Esophagus (tissue), 2 donors: ENCODE data around the gene DEFB113. TPM values are rescaled to one million over a fixed set of nuclear protein-coding genes. Genes with fewer than 3 reads are reported as not detected.

Source experiments
- H3K27ac ChIP-seq, 2 donors: one replicate each; pipeline ENCODE4 v1.5.1; 2013; ENCODE audit warnings: low read depth in 2 of 2, mild to moderate bottlenecking in 2 of 2, inconsistent platforms in 1 of 2, low read length in 1 of 2, moderate library complexity in 1 of 2
- H3K27me3 ChIP-seq, 2 donors: one replicate each; pipeline ENCODE4 v1.6.1; 2013; ENCODE audit warnings: low read length in 2 of 2, control low read depth in 1 of 2, mild to moderate bottlenecking in 1 of 2; ENCODE audit not compliant: insufficient read depth in 2 of 2, control insufficient read depth in 1 of 2
- H3K36me3 ChIP-seq, 2 donors: one replicate each; pipeline ENCODE4 v1.6.1; 2013; ENCODE audit warnings: low read length in 1 of 2; ENCODE audit not compliant: control insufficient read depth in 2 of 2, insufficient read depth in 2 of 2
- H3K4me1 ChIP-seq, 2 donors: one replicate each; pipeline ENCODE4 v1.6.1; 2013; ENCODE audit warnings: low read length in 1 of 2; ENCODE audit not compliant: control insufficient read depth in 2 of 2, insufficient read depth in 2 of 2
- H3K4me3 ChIP-seq, 2 donors: one replicate each; pipeline ENCODE4 v1.5.1; 2013; ENCODE audit warnings: low read length in 2 of 2, mild to moderate bottlenecking in 2 of 2, low read depth in 1 of 2, moderate library complexity in 1 of 2
- H3K9me3 ChIP-seq, 2 donors: one replicate each; pipeline ENCODE4 v1.6.1; 2013; ENCODE audit warnings: mild to moderate bottlenecking in 2 of 2, low read depth in 1 of 2, low read length in 1 of 2, moderate library complexity in 1 of 2; ENCODE audit not compliant: control insufficient read depth in 2 of 2, insufficient read depth in 1 of 2
- WGBS, 2 donors: extraction: QIAGEN DNeasy Blood & Tissue Kit; methylation state at CpG; one replicate each; pipeline ENCODE4 v1.1.7; 2013; 5-methylcytosine and 5-hydroxymethylcytosine counted together
- polyA plus RNA-seq, 2 donors: library from polyadenylated mRNA; stranded (reverse); fragments of 200-250 nt; gene quantifications; one replicate each; pipeline ENCODE4 v1.2.3, GENCODE V29; 2013
- donor health status: healthy with polysubstance abuse.
- donor health status: Bipolar disorder and iron deficiency.

The DEFB113 gene
- not detected for polyA plus RNA-seq

GRCh38 chr6:49969605-49970004 lies at the start of gene DEFB113:
Gene DEFB113 (minus strand): TSS chr6:49969625. CDS start chr6:49969625, 0 bp downstream.
- Histone ChIP-seq H3K9me3 (no peaks in the 10 kb centered on the region), H3K4me1 (no peaks in the 10 kb centered on the region), H3K27ac (no peak within 1 kb of the TSS), H3K36me3 (no peaks in the 10 kb centered on the region), H3K27me3 (no peaks in the 10 kb centered on the region), H3K4me3 (no peak within 1 kb of the TSS)
- WGBS, 2 donors, result 48 to 53% methylated on average over 2 of the region's 2 CpGs

GRCh38 chr6:50007819-50008218 lies 38.4 kb upstream of the DEFB113 start:
- H3K36me3 ChIP-seq, result no peaks in the 10 kb centered on the region
- no peaks in the 10 kb centered on the region for H3K4me1 ChIP-seq
- no peaks in the 10 kb centered on the region for H3K9me3 ChIP-seq
- WGBS, 2 donors, result 50 to 59% methylated on average over 3 of the region's 3 CpGs
- H3K4me3 ChIP-seq, result no peak overlapping the region
- no peaks in the 10 kb centered on the region for H3K27me3 ChIP-seq
- H3K27ac ChIP-seq, result no peak overlapping the region

GRCh38 chr6:50003139-50003538 lies 33.7 kb upstream of the DEFB113 start:
- H3K9me3 ChIP-seq, result no peaks in the 10 kb centered on the region
- no peak overlapping the region for H3K27ac ChIP-seq
- no peak overlapping the region for H3K4me3 ChIP-seq
- WGBS, 2 donors, result 42 to 48% methylated on average over 3 of the region's 3 CpGs
- no peaks in the 10 kb centered on the region for H3K4me1 ChIP-seq
- H3K27me3 ChIP-seq, result no peaks in the 10 kb centered on the region
- no peaks in the 10 kb centered on the region for H3K36me3 ChIP-seq

- H3K27ac ChIP-seq, result no peak overlapping the region
- H3K9me3 ChIP-seq, result no peaks in the 10 kb centered on the region
- H3K4me1 ChIP-seq, result no peaks in the 10 kb centered on the region
- H3K36me3 ChIP-seq, result no peaks in the 10 kb centered on the region
- no peaks in the 10 kb centered on the region for H3K27me3 ChIP-seq
- H3K4me3 ChIP-seq, result no peak overlapping the region
Observed at GRCh38 chr6:49995278-49995677, 25.9 kb upstream of the DEFB113 start.

GRCh38 chr6:49988900-49989299 lies 19.5 kb upstream of the DEFB113 start:
- WGBS, 2 donors, result 60 to 70% methylated on average over 2 of the region's 2 CpGs
- Histone ChIP-seq H3K9me3 (peaks cover 0 to 3% of the 10 kb centered on the region in 2 donors), H3K4me3 (no peak overlapping the region), H3K27me3 (no peaks in the 10 kb centered on the region), H3K4me1 (no peaks in the 10 kb centered on the region), H3K27ac (no peak overlapping the region), H3K36me3 (no peaks in the 10 kb centered on the region)

GRCh38 chr6:49987749-49988148 lies 18.3 kb upstream of the DEFB113 start:
- Histone ChIP-seq H3K4me3 (no peak overlapping the region), H3K9me3 (peaks cover 0 to 3% of the 10 kb centered on the region in 2 donors), H3K36me3 (no peaks in the 10 kb centered on the region), H3K27ac (no peak overlapping the region), H3K4me1 (no peaks in the 10 kb centered on the region), H3K27me3 (no peaks in the 10 kb centered on the region)
- WGBS, 2 donors, result 87 to 96% methylated on average over 2 of the region's 2 CpGs

GRCh38 chr6:49986551-49986950 lies 17.1 kb upstream of the DEFB113 start:
- Histone ChIP-seq H3K27me3 (no peaks in the 10 kb centered on the region), H3K36me3 (no peaks in the 10 kb centered on the region), H3K27ac (no peak overlapping the region), H3K4me1 (no peaks in the 10 kb centered on the region), H3K9me3 (peaks cover 0 to 3% of the 10 kb centered on the region in 2 donors), H3K4me3 (no peak overlapping the region)
- WGBS, 2 donors, result 35 to 41% methylated on average over 1 of the region's 1 CpG

GRCh38 chr6:49982046-49982445 lies 12.6 kb upstream of the DEFB113 start:
- no peaks in the 10 kb centered on the region for H3K27me3 ChIP-seq
- no peaks in the 10 kb centered on the region for H3K36me3 ChIP-seq
- no peaks in the 10 kb centered on the region for H3K9me3 ChIP-seq
- 86 to 89% methylated on average over 2 of the region's 2 CpGs for WGBS, 2 donors
- no peaks in the 10 kb centered on the region for H3K4me1 ChIP-seq
- H3K4me3 ChIP-seq, result no peak overlapping the region
- no peak overlapping the region for H3K27ac ChIP-seq

GRCh38 chr6:49980898-49981297 lies 11.5 kb upstream of the DEFB113 start:
- Histone ChIP-seq H3K9me3 (no peaks in the 10 kb centered on the region), H3K36me3 (no peaks in the 10 kb centered on the region), H3K27me3 (no peaks in the 10 kb centered on the region), H3K27ac (no peak overlapping the region), H3K4me3 (no peak overlapping the region), H3K4me1 (no peaks in the 10 kb centered on the region)
- 73 to 87% methylated on average over 1 of the region's 1 CpG for WGBS, 2 donors

- H3K4me3 ChIP-seq, result no peak overlapping the region
- H3K27ac ChIP-seq, result no peak overlapping the region
- H3K4me1 ChIP-seq, result no peaks in the 10 kb centered on the region
- no peaks in the 10 kb centered on the region for H3K9me3 ChIP-seq
- no peaks in the 10 kb centered on the region for H3K36me3 ChIP-seq
- H3K27me3 ChIP-seq, result no peaks in the 10 kb centered on the region
- WGBS, 2 donors, result 76 to 83% methylated on average over 4 of the region's 4 CpGs
Observed at GRCh38 chr6:49979584-49979983, 10.2 kb upstream of the DEFB113 start.
